Measurements from ENCODE around the gene CACNA1G. TPM values are rescaled to one million over a fixed set of nuclear protein-coding genes. Genes with fewer than 3 reads are reported as not detected.

The CACNA1G gene
- total and polyA plus RNA-seq, 7 donors, result 0.02 to 0.24 (median 0.04) TPM; not detected in 2

- H3K27me3 ChIP-seq (ENCODE audit: insufficient read depth in 3 of 3, low read length in 2 of 3), result peaks cover 0 to 30% (median 0%) of the 10 kb centered on the region in 3 donors
These were observed 67.5 kb downstream of the CACNA1G start for GRCh38 chr17:50627782-50628601.

DNA sequence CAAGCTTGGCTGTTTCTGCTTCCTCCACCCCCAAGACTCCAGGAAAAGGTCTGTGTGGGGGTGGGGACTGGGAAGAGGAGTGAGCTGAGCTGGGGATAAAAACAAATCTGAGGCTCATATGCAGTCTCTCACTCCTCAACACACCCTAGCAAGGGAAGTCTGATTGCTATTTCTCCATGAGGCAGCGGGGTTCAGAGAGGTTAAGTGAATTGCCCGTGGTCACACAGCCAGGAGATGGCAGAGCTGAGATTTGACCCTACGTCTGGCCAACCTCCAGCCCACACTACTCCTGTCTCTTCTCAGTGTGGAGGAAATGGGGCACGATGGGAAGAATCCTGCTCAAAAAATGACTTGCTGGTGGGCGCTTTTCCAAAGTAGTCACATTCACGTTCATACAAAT lies 69.4 kb downstream of the CACNA1G start:
- no peak for ATAC-seq
- Histone ChIP-seq H3K27me3 (ENCODE audit: insufficient read depth in 3 of 3, low read length in 2 of 3) (peaks cover 0 to 49% (median 10%) of the 10 kb centered on the region in 3 donors), H3K27ac (no peak overlapping the region), H3K9me3 (no peaks in the 10 kb centered on the region), H3K4me1 (peaks cover 6% of the 10 kb centered on the region), H3K4me3 (no peak overlapping the region), H3K36me3 (ENCODE audit: insufficient read depth in 1 of 2, low read depth in 1 of 2) (no peaks in the 10 kb centered on the region)
- no peak for DNase-seq
- intact Hi-C loops (cut with DNase I), result loop anchor here (5.0 kb wide), 3 partner anchors 52 to 148 kb away; no protein-coding TSS in a partner anchor
- TF ChIP-seq, protein P1, sequence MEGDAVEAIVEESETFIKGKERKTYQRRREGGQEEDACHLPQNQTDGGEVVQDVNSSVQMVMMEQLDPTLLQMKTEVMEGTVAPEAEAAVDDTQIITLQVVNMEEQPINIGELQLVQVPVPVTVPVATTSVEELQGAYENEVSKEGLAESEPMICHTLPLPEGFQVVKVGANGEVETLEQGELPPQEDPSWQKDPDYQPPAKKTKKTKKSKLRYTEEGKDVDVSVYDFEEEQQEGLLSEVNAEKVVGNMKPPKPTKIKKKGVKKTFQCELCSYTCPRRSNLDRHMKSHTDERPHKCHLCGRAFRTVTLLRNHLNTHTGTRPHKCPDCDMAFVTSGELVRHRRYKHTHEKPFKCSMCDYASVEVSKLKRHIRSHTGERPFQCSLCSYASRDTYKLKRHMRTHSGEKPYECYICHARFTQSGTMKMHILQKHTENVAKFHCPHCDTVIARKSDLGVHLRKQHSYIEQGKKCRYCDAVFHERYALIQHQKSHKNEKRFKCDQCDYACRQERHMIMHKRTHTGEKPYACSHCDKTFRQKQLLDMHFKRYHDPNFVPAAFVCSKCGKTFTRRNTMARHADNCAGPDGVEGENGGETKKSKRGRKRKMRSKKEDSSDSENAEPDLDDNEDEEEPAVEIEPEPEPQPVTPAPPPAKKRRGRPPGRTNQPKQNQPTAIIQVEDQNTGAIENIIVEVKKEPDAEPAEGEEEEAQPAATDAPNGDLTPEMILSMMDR (IDR thresholded peaks at IDR 0.05), result no peak
- WGBS, 3 donors, result 60 to 77% (median 73%) methylated on average over 6 of the region's 6 CpGs

More at GRCh38 chr17:50627782-50628601, 67.5 kb downstream of the CACNA1G start:
- no peak overlapping the region for H3K4me3 ChIP-seq
- TF ChIP-seq, protein P1 (IDR thresholded peaks at IDR 0.05), result no peak
- ATAC-seq (no peak), DNase-seq (no peak)
- WGBS, 3 donors, result 39 to 46% (median 41%) methylated on average over 16 to 17 of the region's 17 CpGs
- no peak overlapping the region for H3K27ac ChIP-seq
- no peaks in the 10 kb centered on the region for H3K4me1 ChIP-seq
- no peaks in the 10 kb centered on the region for H3K36me3 ChIP-seq (ENCODE audit: insufficient read depth in 1 of 2, low read depth in 1 of 2)
- intact Hi-C loops (cut with DNase I), result loop anchor here (1.0 to 5.0 kb wide), 3 partner anchors 69 to 146 kb away; no protein-coding TSS in a partner anchor
- no peaks in the 10 kb centered on the region for H3K9me3 ChIP-seq

DNA sequence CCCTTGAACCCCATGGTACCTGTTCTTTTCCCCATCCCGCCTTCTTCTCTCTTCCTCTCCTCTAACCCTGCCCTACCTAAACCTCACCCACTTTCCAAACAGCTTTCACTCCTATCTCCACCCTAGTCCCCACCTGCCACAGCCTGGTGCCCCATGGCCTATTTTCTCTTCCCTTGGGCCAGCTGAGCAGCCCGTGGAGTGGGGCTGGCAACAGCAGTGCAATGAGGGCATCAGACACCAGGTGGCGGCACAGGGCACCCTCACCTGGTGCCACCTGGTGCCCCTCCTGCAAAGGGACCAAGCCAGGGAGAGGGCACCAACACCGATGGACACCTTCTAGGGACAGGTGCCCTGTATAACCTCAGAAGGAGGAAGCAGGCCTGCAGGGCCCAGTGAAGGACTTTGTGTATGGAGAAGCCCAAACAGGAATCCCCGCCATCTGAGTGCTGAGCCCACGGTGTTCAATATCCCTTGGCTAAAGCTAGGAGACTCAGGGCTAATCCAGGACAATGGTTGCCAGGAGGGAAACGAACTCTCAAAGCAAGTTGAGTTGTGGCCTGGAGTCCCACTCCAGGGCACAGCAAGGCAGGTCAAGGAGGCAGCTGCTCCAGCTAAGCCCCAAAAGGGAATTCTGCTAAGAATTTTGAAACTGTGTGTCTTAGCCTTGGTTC lies 70.1 kb downstream of the CACNA1G start:
- DNase-seq, result peak in 1 of 2 donors; percentile 64
- WGBS, 3 donors, result 53 to 61% (median 57%) methylated on average over 7 of the region's 7 CpGs
- H3K9me3 ChIP-seq, result no peaks in the 10 kb centered on the region
- H3K36me3 ChIP-seq (ENCODE audit: insufficient read depth in 1 of 2, low read depth in 1 of 2), result no peaks in the 10 kb centered on the region
- peaks cover 10% of the 10 kb centered on the region for H3K4me1 ChIP-seq
- intact Hi-C loops (cut with DNase I), result loop anchor here in 1 of 2 donors (5.0 kb wide), 1 partner anchor 52 kb away; no protein-coding TSS in a partner anchor
- H3K4me3 ChIP-seq, result no peak overlapping the region
- H3K27me3 ChIP-seq (ENCODE audit: insufficient read depth in 3 of 3, low read length in 2 of 3), result peaks cover 0 to 57% (median 16%) of the 10 kb centered on the region in 3 donors
- no peak overlapping the region for H3K27ac ChIP-seq
- peak; percentile 63 to 70 (median 66) for ATAC-seq
- TF ChIP-seq, protein P1 (IDR thresholded peaks at IDR 0.05), result peak; percentile 66

GRCh38 chr17:50631195-50631907 lies 70.8 kb downstream of the CACNA1G start:
- DNase-seq (no peak), ATAC-seq (no peak)
- peaks cover 0 to 64% (median 19%) of the 10 kb centered on the region in 3 donors for H3K27me3 ChIP-seq (ENCODE audit: insufficient read depth in 3 of 3, low read length in 2 of 3)
- WGBS, 3 donors, result 55 to 61% (median 57%) methylated on average over 11 of the region's 11 CpGs
- intact Hi-C loops (cut with DNase I), result loop anchor here in 1 of 2 donors (5.0 kb wide), 1 partner anchor 51 kb away; no protein-coding TSS in a partner anchor
- H3K4me1 ChIP-seq, result peaks cover 10% of the 10 kb centered on the region
- no peaks in the 10 kb centered on the region for H3K36me3 ChIP-seq (ENCODE audit: insufficient read depth in 1 of 2, low read depth in 1 of 2)
- no peaks in the 10 kb centered on the region for H3K9me3 ChIP-seq
- H3K27ac ChIP-seq, result no peak overlapping the region
- no peak overlapping the region for H3K4me3 ChIP-seq
- TF ChIP-seq, protein P1 (IDR thresholded peaks at IDR 0.05), result no peak

All from psoas muscle (tissue), 8 donors.